SK-N-SH (cell line): ENCODE data around the gene SLC37A1.
"Not testable (repeated sequence)": the region's sequence is repeated elsewhere in the genome, so short reads cannot be mapped to it uniquely, and the experiment has no call there.

Experiments used
- CTCF ChIP-seq: fragments of 200-600 bp; sonication (generic); IDR thresholded peaks from 2 replicates; pipeline ENCODE4 v1.6.1; 2017; ENCODE audit warnings: antibody characterized with exemption, mild to moderate bottlenecking, moderate library complexity
- MXI1 ChIP-seq: IDR thresholded peaks from 2 replicates; pipeline ENCODE4 v1.6.1; 2012; ENCODE audit warnings: mild to moderate bottlenecking, low read depth, low read length, improper control_type of control experiment

- TF ChIP-seq MXI1, CTCF: not testable (repeated sequence)
Observed at GRCh38 chr21:42615377-42615776, 101.7 kb downstream of the SLC37A1 start.
